ENCODE data around the gene UNG. TPM values are rescaled to one million over a fixed set of nuclear protein-coding genes. Genes with fewer than 3 reads are reported as not detected.

The UNG gene
- total and polyA plus RNA-seq, 9 of the 15 experiments (the other 6 are each of a cell fraction or from before 2014, with no cell fraction given) = 8.4 to 59.8 (median 41.0) TPM

- TF ChIP-seq SRSF3 (IDR thresholded peaks at IDR 0.05; ENCODE audit: insufficient read depth, low read length) = no peak
- no peak for TF ChIP-seq FOXO4 (CRISPR knock-in tag; IDR thresholded peaks at IDR 0.05)
- no peak for TF ChIP-seq ARID3B (CRISPR knock-in tag; IDR thresholded peaks at IDR 0.05; ENCODE audit: borderline replicate concordance)
- no peak for TF ChIP-seq KHSRP (IDR thresholded peaks at IDR 0.05)
- TF ChIP-seq ETV1 (tag; conservative IDR thresholded peaks at IDR 0.05; ENCODE audit: low read depth) = no peak
- TF ChIP-seq ZNF121 (CRISPR knock-in tag; conservative IDR thresholded peaks at IDR 0.05) = no peak
- no peak for TF ChIP-seq SRSF9 (IDR thresholded peaks at IDR 0.05; ENCODE audit: borderline replicate concordance, low read depth, low read length)
- TF ChIP-seq ZNF79 (CRISPR knock-in tag; IDR thresholded peaks at IDR 0.05; ENCODE audit: low read depth) = no peak
- TF ChIP-seq RHOXF2B (CRISPR knock-in tag; conservative IDR thresholded peaks at IDR 0.05) = no peak
- no peak for TF ChIP-seq NBN (IDR thresholded peaks at IDR 0.05; ENCODE audit: low read depth)
- 0 out of 2 replicates have a peak, but pooled peaks have one; percentile 26 for TF ChIP-seq NFIC (IDR thresholded peaks at IDR 0.05)
- 0 out of 4 replicates have a peak, but pooled peaks of 1 of the 2 experiments have one; percentile 30 for TF ChIP-seq HDAC1 (IDR thresholded peaks at IDR 0.05)
- no peak for TF ChIP-seq POLR2G (IDR thresholded peaks at IDR 0.05; ENCODE audit: low read depth, low read length)
- TF ChIP-seq THRAP3 (IDR thresholded peaks at IDR 0.05; ENCODE audit: borderline replicate concordance) = no peak
- TF ChIP-seq TCF15 (CRISPR knock-in tag; IDR thresholded peaks at IDR 0.05) = no peak
- TF ChIP-seq YY1 (IDR thresholded peaks at IDR 0.05; ENCODE audit: borderline replicate concordance in 1 of 3, control insufficient read depth in 1 of 3, extremely low read depth in 1 of 3, insufficient read depth in 3 of 3, insufficient read length in 1 of 3, insufficient replicate concordance in 2 of 3, low read depth in 1 of 3, low read length in 2 of 3) = no peak
- TF ChIP-seq CCAR2 (IDR thresholded peaks at IDR 0.05; ENCODE audit: low read depth, low read length) = no peak
- no peak; the same call in 1 of the 2 replicates for TF ChIP-seq ZNF395 (CRISPR knock-in tag; IDR thresholded peaks at IDR 0.05)
- no peak for TF ChIP-seq ZNF644 (tag; IDR thresholded peaks at IDR 0.05; ENCODE audit: low read depth)
- TF ChIP-seq SFPQ (IDR thresholded peaks at IDR 0.05; ENCODE audit: low read depth, low read length) = no peak
- TF ChIP-seq SMARCC2 (IDR thresholded peaks at IDR 0.05; ENCODE audit: low read depth) = no peak
These were observed 4.8 kb upstream of the UNG start (continued) for GRCh38 chr12:109092497-109093021.

All from K562 (cell line).